A673 (cell line): ENCODE measurements around the gene JAG1. TPM values are rescaled to one million over a fixed set of nuclear protein-coding genes. Genes with fewer than 3 reads are reported as not detected.

ENCODE experiments used
- BruUV-seq: library from RNA; stranded (reverse); fragments of 400-500 nt; replicated peaks from 2 replicates; lab custom pipeline; 2021; lab: Mats Ljungman, UMichigan
- CTCF ChIA-PET: fragments of 300-600 bp; sonication (Branson Sonifier 250); formaldehyde crosslinking; loops from one replicate; lab custom pipeline; 2022; ENCODE audit warnings: antibody characterized with exemption; lab: Charles Lee
- POLR2A ChIA-PET: fragments of 300-600 bp; sonication (Branson Sonifier 250); formaldehyde crosslinking; loops from one replicate; lab custom pipeline; 2022; ENCODE audit warnings: antibody characterized with exemption; ENCODE audit not compliant: low non-redundant PET; lab: Charles Lee
- DNase-seq: peaks from one replicate; pipeline ENCODE4 v3.0.0-alpha.2; 2015; ENCODE audit warnings: low spot score
- H3K27ac ChIP-seq: fragments of 200-600 bp; sonication (generic); 2 replicates; pipeline ENCODE4 v1.5.1; 2016; ENCODE audit warnings: mixed run types, low read depth, mild to moderate bottlenecking, mixed read lengths, antibody characterized with exemption, low read length; ENCODE audit not compliant: poor library complexity, severe bottlenecking
- H3K27me3 ChIP-seq: fragments of 200-600 bp; sonication (generic); replicated peaks from 2 replicates; pipeline ENCODE4 v1.6.1; 2017; ENCODE audit warnings: mixed run types, low read depth, mild to moderate bottlenecking, mixed read lengths, antibody characterized with exemption, low read length; ENCODE audit not compliant: insufficient read depth, poor library complexity
- H3K36me3 ChIP-seq: fragments of 200-600 bp; sonication (generic); 2 replicates; pipeline ENCODE4 v1.6.1; 2016; ENCODE audit warnings: mixed run types, mild to moderate bottlenecking, mixed read lengths, antibody characterized with exemption, low read length; ENCODE audit not compliant: insufficient read depth, poor library complexity, severe bottlenecking
- H3K4me1 ChIP-seq: fragments of 200-600 bp; sonication (generic); 2 replicates; pipeline ENCODE4 v1.6.1; 2017; ENCODE audit warnings: mixed run types, mild to moderate bottlenecking, mixed read lengths, antibody characterized with exemption, low read length; ENCODE audit not compliant: insufficient read depth, poor library complexity, severe bottlenecking
- H3K4me3 ChIP-seq: fragments of 200-600 bp; sonication (generic); 2 replicates; pipeline ENCODE4 v1.5.1; 2016; ENCODE audit warnings: low read depth, mixed run types, mild to moderate bottlenecking, mixed read lengths, low read length; ENCODE audit not compliant: poor library complexity, severe bottlenecking
- H3K9me3 ChIP-seq: fragments of 200-600 bp; sonication (generic); 2 replicates; pipeline ENCODE4 v1.6.1; 2016; ENCODE audit warnings: mixed run types, low read depth, mild to moderate bottlenecking, mixed read lengths, antibody characterized with exemption, low read length; ENCODE audit not compliant: poor library complexity, severe bottlenecking
- CTCF ChIP-seq: fragments of 300-800, 200-600 bp; sonication (generic); conservative IDR thresholded peaks from 2 replicates; pipeline ENCODE4 v1.5.1; 2017; ENCODE audit warnings: low read depth, mild to moderate bottlenecking, antibody characterized with exemption, low read length, moderate library complexity, mixed read lengths
- EZH2 ChIP-seq: fragments of 200-600 bp; sonication (generic); IDR thresholded peaks from 2 replicates; pipeline ENCODE4 v1.6.1; 2017; ENCODE audit warnings: borderline replicate concordance, low read depth, mild to moderate bottlenecking, mixed read lengths, antibody characterized with exemption, low read length; ENCODE audit not compliant: poor library complexity, severe bottlenecking
- intact Hi-C: fragments of 100-400 bp; cut with micrococcal nuclease; formaldehyde crosslinking; loops from one replicate; pipeline ENCODE4 v1.10.0; 2022; ENCODE audit not compliant: unreplicated experiment
- total RNA-seq: library from RNA; stranded (reverse); gene quantifications from 2 replicates; pipeline ENCODE4 v1.2.3, GENCODE V29; 2021

Gene JAG1
- total RNA-seq, 1 experiment from 2014 or later = 57.5 TPM

GRCh38 chr20:10707068-10707467, 33.3 kb upstream of the JAG1 start:
- intact Hi-C loops = no loop called here
- Histone ChIP-seq H3K9me3 (no peaks in the 10 kb centered on the region), H3K27me3 (no peaks in the 10 kb centered on the region), H3K4me3 (no peak overlapping the region), H3K36me3 (no peaks in the 10 kb centered on the region), H3K27ac (no peak overlapping the region), H3K4me1 (no peaks in the 10 kb centered on the region)
- no TSS peak for BruUV-seq
- ChIA-PET POLR2A (no interaction called here), CTCF (no interaction called here)
- TF ChIP-seq CTCF = no peak
- no peak for TF ChIP-seq EZH2
- no peak for DNase-seq

GRCh38 chr20:10706460-10706811, 32.6 kb upstream of the JAG1 start:
- ChIA-PET POLR2A (no interaction called here), CTCF (no interaction called here)
- DNase-seq = no peak
- no peaks in the 10 kb centered on the region for H3K9me3 ChIP-seq
- TF ChIP-seq CTCF (no peak), EZH2 (no peak)
- no peaks in the 10 kb centered on the region for H3K36me3 ChIP-seq
- intact Hi-C loops = no loop called here
- no peaks in the 10 kb centered on the region for H3K27me3 ChIP-seq
- H3K4me1 ChIP-seq = no peaks in the 10 kb centered on the region
- no peak overlapping the region for H3K27ac ChIP-seq
- no peak overlapping the region for H3K4me3 ChIP-seq
- BruUV-seq = no TSS peak

- POLR2A ChIA-PET = no interaction called here
- no TSS peak for BruUV-seq
- no peak for TF ChIP-seq EZH2
- no peak for TF ChIP-seq CTCF
- H3K36me3 ChIP-seq = no peaks in the 10 kb centered on the region
- CTCF ChIA-PET = no interaction called here
- no peaks in the 10 kb centered on the region for H3K27me3 ChIP-seq
- no peak overlapping the region for H3K27ac ChIP-seq
- H3K4me3 ChIP-seq = no peak overlapping the region
- no peaks in the 10 kb centered on the region for H3K4me1 ChIP-seq
- DNase-seq = no peak
- intact Hi-C loops = no loop called here
- no peaks in the 10 kb centered on the region for H3K9me3 ChIP-seq
These were observed 32.1 kb upstream of the JAG1 start for GRCh38 chr20:10705801-10706459.
